Nephron (organoid): ENCODE results near the gene CTNNBL1.
"Not testable (repeated sequence)": the region's sequence is repeated elsewhere in the genome, so short reads cannot be mapped to it uniquely, and the experiment has no call there.

Experiments used
- H3K27ac Mint-ChIP-seq, 3 experiments: 2 replicates each; pipeline ENCODE4 v1.8.0; 2020; ENCODE audit warnings: mixed read lengths in 3 of 3, mild to moderate bottlenecking in 2 of 3, moderate library complexity in 1 of 3
- H3K27me3 Mint-ChIP-seq: 2 replicates; pipeline ENCODE4 v1.8.0; 2021; ENCODE audit warnings: low read depth, mild to moderate bottlenecking, moderate library complexity, mixed read lengths
- H3K36me3 Mint-ChIP-seq: 2 replicates; pipeline ENCODE4 v1.8.0; 2020; ENCODE audit warnings: low read depth, mixed read lengths
- H3K4me1 Mint-ChIP-seq: 2 replicates; pipeline ENCODE4 v1.8.0; 2020; ENCODE audit warnings: mixed read lengths
- H3K4me3 Mint-ChIP-seq, 3 experiments: 2 replicates each; pipeline ENCODE4 v1.8.0; 2020; ENCODE audit warnings: mild to moderate bottlenecking in 3 of 3, mixed read lengths in 3 of 3, moderate library complexity in 2 of 3
- H3K9me3 Mint-ChIP-seq: 2 replicates; pipeline ENCODE4 v1.8.0; 2020; ENCODE audit warnings: mixed read lengths
- TF ChIP-seq, protein P1 (sequence below), 3 experiments: fragments of 200-600 bp; sonication (generic); IDR thresholded peaks; one replicate each; pipeline ENCODE4 v1.5.0; 2021; ENCODE audit warnings: antibody characterized with exemption in 3 of 3; ENCODE audit not compliant: unreplicated experiment in 3 of 3

CTNNBL1 gene

DNA sequence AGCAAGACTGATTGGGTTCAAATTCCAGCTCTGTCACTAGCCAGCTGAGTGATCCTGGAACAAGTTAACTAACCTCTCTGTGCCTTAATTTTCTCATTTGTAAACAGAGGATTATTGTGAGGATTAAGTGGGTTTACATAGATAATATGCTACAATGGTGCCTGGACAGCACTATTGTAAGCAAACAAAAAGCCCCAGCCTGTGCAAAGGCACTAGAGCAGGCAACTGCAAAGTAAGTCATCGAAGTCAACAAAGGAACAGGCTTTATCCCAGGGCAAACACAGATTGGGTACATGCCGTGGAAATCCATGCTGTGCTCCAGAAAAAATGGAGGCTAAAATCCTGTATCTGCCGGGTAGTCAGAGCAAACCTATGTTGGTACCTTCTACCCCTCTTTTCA, 43.2 kb upstream of the CTNNBL1 start:
- no peaks in the 10 kb centered on the region for H3K9me3 Mint-ChIP-seq
- H3K27ac Mint-ChIP-seq, result no peak overlapping the region
- H3K4me1 Mint-ChIP-seq, result no peaks in the 10 kb centered on the region
- TF ChIP-seq, protein P1, sequence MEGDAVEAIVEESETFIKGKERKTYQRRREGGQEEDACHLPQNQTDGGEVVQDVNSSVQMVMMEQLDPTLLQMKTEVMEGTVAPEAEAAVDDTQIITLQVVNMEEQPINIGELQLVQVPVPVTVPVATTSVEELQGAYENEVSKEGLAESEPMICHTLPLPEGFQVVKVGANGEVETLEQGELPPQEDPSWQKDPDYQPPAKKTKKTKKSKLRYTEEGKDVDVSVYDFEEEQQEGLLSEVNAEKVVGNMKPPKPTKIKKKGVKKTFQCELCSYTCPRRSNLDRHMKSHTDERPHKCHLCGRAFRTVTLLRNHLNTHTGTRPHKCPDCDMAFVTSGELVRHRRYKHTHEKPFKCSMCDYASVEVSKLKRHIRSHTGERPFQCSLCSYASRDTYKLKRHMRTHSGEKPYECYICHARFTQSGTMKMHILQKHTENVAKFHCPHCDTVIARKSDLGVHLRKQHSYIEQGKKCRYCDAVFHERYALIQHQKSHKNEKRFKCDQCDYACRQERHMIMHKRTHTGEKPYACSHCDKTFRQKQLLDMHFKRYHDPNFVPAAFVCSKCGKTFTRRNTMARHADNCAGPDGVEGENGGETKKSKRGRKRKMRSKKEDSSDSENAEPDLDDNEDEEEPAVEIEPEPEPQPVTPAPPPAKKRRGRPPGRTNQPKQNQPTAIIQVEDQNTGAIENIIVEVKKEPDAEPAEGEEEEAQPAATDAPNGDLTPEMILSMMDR (IDR thresholded peaks at IDR 0.05; ENCODE audit: unreplicated experiment in 3 of 3), result no peak
- H3K36me3 Mint-ChIP-seq, result no peaks in the 10 kb centered on the region
- peaks cover 11% of the 10 kb centered on the region for H3K27me3 Mint-ChIP-seq
- H3K4me3 Mint-ChIP-seq, result no peak overlapping the region

DNA sequence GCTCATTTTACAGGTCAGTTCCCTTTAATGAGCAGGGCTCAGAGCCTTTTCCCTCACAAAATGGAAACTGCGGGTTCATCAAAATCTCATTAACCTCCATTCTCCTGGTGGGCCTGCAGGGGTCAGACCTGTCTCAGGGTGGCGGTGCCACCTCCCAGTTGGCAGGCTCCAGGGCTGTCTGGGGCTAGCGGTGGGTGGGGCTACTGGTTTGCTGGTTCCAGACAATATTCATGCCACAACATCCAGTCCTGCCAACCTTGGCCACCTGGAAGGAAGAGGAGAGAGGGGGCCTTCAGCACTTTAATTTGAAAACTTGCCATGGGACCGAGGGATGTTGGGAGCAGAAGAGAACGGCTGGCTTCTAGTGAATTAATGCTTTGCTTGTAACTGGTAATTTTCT, 41.9 kb upstream of the CTNNBL1 start:
- H3K27me3 Mint-ChIP-seq, result peaks cover 16% of the 10 kb centered on the region
- TF ChIP-seq, protein P1 (IDR thresholded peaks at IDR 0.05; ENCODE audit: unreplicated experiment in 3 of 3), result peak in 2 of 3 experiments; percentile 17 to 21
- no peak overlapping the region for H3K4me3 Mint-ChIP-seq
- H3K36me3 Mint-ChIP-seq, result no peaks in the 10 kb centered on the region
- H3K27ac Mint-ChIP-seq, result no peak overlapping the region
- H3K9me3 Mint-ChIP-seq, result peaks cover 2% of the 10 kb centered on the region
- no peaks in the 10 kb centered on the region for H3K4me1 Mint-ChIP-seq

DNA sequence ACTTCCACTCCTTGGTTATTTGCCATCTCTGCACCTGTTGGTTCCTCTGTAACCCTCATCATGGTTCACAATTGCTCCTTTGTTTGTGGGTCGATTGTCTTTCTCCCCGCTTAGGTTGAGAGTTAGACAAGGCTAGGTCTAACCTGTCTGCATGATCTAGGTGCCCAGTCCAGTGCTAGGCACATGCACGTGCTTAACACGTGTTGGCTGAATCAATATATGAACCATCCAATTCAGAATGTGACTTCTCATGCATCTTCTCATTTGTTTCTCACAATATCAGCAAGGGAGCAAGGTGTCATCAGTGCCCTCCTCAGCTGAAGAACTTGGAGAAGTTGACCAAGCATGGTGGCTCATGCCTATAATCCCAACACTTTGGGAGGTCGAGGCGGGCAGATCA, 36.9 kb upstream of the CTNNBL1 start:
- H3K27me3 Mint-ChIP-seq, result peaks cover 14% of the 10 kb centered on the region
- TF ChIP-seq, protein P1 (IDR thresholded peaks at IDR 0.05; ENCODE audit: unreplicated experiment in 3 of 3), result no peak

DNA sequence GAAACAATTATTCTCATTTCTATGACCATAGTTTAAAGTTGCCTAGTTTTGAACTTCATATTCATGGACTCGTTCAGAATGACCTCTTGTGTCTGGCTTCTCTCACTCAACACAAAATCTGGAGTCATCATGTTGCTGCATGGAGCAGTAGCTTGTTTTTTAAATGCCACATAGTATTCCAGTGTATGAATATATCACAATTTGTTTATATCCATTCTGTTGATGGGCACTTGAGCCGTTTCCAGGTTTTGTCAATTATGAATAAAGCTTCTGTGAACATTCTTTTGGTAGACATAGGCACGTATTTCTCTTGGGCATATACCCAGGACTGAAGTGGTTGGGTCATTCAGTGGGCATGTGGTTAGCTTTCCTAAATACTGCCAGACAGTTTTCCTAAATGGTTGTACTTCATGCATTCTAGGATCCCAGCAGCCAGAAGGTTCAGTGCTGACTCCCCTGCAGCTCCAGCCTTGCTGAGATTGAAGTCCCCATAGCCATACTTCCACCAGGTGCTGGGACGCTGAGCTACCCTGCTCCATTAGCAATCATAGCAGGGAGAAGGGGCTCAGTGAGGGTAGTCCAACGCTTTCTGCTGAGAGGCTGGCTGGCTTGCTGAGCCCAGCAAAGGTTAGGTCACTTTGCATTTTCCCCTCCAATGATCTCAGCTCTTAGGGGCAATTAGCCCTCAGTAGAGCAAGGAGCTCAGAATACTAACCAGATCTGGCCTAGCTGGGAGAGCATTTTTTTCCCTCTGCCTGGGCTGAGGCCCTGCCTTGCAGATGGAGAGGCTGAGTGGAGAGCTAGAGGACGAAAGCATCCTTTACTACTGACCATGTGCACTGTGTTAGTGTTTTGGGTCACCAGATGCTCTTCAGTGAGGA, 35.7 kb upstream of the CTNNBL1 start:
- Mint-ChIP-seq H3K9me3 (peaks cover 2% of the 10 kb centered on the region), H3K36me3 (no peaks in the 10 kb centered on the region), H3K4me3 (no peak overlapping the region), H3K27ac (no peak overlapping the region), H3K27me3 (peaks cover 13% of the 10 kb centered on the region), H3K4me1 (no peaks in the 10 kb centered on the region)
- TF ChIP-seq, protein P1 (IDR thresholded peaks at IDR 0.05; ENCODE audit: unreplicated experiment in 3 of 3), result no peak

More for the DNA sequence above, 36.9 kb upstream of the CTNNBL1 start:
- H3K27ac Mint-ChIP-seq, result no peak overlapping the region
- peaks cover 2% of the 10 kb centered on the region for H3K9me3 Mint-ChIP-seq
- H3K4me1 Mint-ChIP-seq, result no peaks in the 10 kb centered on the region
- no peaks in the 10 kb centered on the region for H3K36me3 Mint-ChIP-seq
- H3K4me3 Mint-ChIP-seq, result no peak overlapping the region

DNA sequence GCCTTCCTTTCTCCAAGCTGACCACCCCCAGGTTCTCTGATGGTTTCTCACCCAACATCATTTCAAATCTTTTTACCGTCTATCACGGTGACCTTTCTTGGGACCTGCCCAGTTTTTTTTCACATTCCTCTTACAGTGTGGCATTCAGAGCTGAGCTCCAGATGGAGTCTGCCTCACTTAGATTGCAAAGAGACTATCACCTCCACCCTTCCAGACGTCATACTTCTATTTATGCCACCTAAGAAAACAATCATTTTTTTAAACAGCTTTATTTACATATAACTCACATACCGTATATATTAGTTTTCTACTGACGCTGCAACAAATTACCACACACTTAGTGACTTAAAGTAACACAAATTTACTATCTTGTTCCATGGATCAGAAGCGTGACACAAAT, 32.3 kb upstream of the CTNNBL1 start:
- H3K27me3 Mint-ChIP-seq, result peaks cover 14% of the 10 kb centered on the region
- H3K9me3 Mint-ChIP-seq, result peaks cover 8% of the 10 kb centered on the region
- no peak overlapping the region for H3K27ac Mint-ChIP-seq
- H3K36me3 Mint-ChIP-seq, result no peaks in the 10 kb centered on the region
- no peak overlapping the region for H3K4me3 Mint-ChIP-seq
- TF ChIP-seq, protein P1 (IDR thresholded peaks at IDR 0.05; ENCODE audit: unreplicated experiment in 3 of 3), result no peak
- no peaks in the 10 kb centered on the region for H3K4me1 Mint-ChIP-seq

DNA sequence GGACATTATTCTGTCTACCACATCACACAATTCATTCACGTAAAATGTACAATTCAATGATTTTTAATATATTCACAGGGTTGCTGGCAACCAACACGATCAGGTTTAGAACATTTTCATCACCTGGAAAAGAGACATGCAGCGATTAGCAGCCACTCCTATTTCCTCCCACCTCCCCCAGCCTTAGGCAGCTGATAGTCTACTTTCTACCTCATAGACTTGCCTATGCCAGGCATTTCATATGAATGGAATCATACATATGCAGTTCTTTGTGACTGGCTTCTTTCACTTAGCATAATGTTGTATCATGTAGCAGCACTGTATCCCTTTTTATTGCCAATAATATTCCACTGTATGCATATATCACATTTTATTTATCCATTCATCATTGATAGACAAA, 31.5 kb upstream of the CTNNBL1 start:
- H3K27me3 Mint-ChIP-seq, result peaks cover 13% of the 10 kb centered on the region
- no peak overlapping the region for H3K27ac Mint-ChIP-seq
- no peaks in the 10 kb centered on the region for H3K4me1 Mint-ChIP-seq
- TF ChIP-seq, protein P1 (IDR thresholded peaks at IDR 0.05; ENCODE audit: unreplicated experiment in 3 of 3), result no peak
- H3K36me3 Mint-ChIP-seq, result no peaks in the 10 kb centered on the region
- H3K4me3 Mint-ChIP-seq, result no peak overlapping the region
- H3K9me3 Mint-ChIP-seq, result peaks cover 6% of the 10 kb centered on the region

DNA sequence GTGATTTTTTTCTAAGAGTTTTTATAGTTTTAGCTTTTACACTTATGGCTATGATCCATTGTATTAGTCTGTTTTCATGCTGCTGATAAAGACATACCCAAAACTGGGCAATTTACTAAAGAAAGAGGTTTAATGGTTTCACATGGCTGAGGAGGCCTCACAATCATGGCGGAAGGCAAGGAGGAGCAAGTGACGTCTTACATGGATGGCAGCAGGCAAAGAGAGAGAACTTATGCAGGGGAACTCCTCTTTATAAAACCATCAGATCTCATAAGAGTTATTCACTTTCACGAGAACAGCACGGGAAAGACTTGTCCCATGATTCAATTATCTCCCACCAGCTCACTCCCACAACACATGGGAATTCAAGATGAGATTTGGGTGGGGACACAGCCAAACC, 29.2 kb upstream of the CTNNBL1 start:
- not testable (repeated sequence) for H3K4me1 Mint-ChIP-seq, H3K36me3 Mint-ChIP-seq, H3K27ac Mint-ChIP-seq, H3K4me3 Mint-ChIP-seq, H3K9me3 Mint-ChIP-seq
- peaks cover 25% of the 10 kb centered on the region for H3K27me3 Mint-ChIP-seq
